ENCODE measurements around the gene MORN3. TPM values are rescaled to one million over a fixed set of nuclear protein-coding genes. Genes with fewer than 3 reads are reported as not detected.

Gene MORN3
- total and polyA plus RNA-seq, 10 of the 15 experiments (the other 5 are each of a cell fraction or from before 2014, with no cell fraction given), result 0.08 to 0.34 (median 0.17) TPM

DNA sequence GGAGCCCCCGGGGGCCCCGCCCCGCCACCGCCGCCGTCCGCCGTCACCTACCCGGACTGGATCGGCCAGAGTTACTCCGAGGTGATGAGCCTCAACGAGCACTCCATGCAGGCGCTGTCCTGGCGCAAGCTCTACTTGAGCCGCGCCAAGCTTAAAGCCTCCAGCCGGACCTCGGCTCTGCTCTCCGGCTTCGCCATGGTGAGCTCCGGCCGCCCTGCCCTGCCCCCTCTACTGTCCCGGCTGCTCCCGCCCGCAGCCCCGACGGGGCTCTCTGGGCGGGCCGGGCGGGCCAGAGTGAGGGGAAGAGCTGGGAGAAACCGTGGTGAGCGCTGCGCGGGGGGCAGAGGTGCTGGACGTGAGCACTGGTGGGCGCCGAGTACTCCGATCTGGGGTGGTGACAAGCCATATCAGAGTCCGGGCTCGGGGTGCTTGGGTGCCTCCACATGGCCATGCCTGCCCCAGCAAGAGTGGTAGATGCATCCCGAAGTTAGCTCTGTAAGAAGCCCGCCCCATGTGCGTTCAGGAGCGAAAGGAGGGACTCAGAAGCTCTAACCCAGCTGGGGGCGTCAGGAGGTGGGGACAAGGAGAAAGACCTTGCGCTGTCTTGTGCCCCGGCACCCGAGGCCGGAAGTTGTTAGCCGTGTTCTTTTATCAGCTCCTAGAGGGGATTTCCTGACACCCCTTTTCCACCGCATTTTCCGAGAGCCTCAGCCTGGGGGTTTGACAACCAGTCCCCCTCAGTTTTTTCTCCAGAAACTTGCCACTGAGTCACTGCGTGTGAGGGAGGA is 42.4 kb downstream of the MORN3 start (continued):
- TF ChIP-seq, protein P1, sequence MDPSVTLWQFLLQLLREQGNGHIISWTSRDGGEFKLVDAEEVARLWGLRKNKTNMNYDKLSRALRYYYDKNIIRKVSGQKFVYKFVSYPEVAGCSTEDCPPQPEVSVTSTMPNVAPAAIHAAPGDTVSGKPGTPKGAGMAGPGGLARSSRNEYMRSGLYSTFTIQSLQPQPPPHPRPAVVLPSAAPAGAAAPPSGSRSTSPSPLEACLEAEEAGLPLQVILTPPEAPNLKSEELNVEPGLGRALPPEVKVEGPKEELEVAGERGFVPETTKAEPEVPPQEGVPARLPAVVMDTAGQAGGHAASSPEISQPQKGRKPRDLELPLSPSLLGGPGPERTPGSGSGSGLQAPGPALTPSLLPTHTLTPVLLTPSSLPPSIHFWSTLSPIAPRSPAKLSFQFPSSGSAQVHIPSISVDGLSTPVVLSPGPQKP (IDR thresholded peaks at IDR 0.05; ENCODE audit: low read depth, low read length), result no peak
- TF ChIP-seq SUZ12 (IDR thresholded peaks at IDR 0.05; ENCODE audit: unreplicated experiment) (no peak), ZNF384 (IDR thresholded peaks at IDR 0.05; ENCODE audit: borderline replicate concordance, low read depth, low read length) (no peak), CHD4 (IDR thresholded peaks at IDR 0.05) (no peak), MXI1 (IDR thresholded peaks at IDR 0.05; ENCODE audit: low read depth, low read length) (0 out of 2 replicates have a peak, but pooled peaks have one; percentile 27), GATAD2B (conservative IDR thresholded peaks at IDR 0.05; ENCODE audit: low read depth) (peak; percentile 7; the same call in 1 of the 2 replicates), IKZF2 (IDR thresholded peaks at IDR 0.05) (peak; percentile 46 to 58; a peak in 1 of 4 replicates), FOXK2 (IDR thresholded peaks at IDR 0.05) (no peak), NR2C1 (IDR thresholded peaks at IDR 0.05) (no peak), RBBP5 (conservative IDR thresholded peaks at IDR 0.05) (no peak), CREB1 (IDR thresholded peaks at IDR 0.05; ENCODE audit: low read depth) (0 out of 2 replicates have a peak, but pooled peaks have one; percentile 10), ZNF274 (IDR thresholded peaks at IDR 0.05; ENCODE audit: insufficient read depth, insufficient read length) (no peak), MEF2B (IDR thresholded peaks at IDR 0.05; ENCODE audit: partially characterized antibody, poor library complexity, severe bottlenecking) (no peak), RAD21 (IDR thresholded peaks at IDR 0.05; ENCODE audit: insufficient read depth, low read depth, low read length) (peak; percentile 28; the same call in 1 of the 2 replicates), RB1 (IDR thresholded peaks at IDR 0.05; ENCODE audit: borderline replicate concordance) (no peak), RELA (IDR thresholded peaks at IDR 0.05; ENCODE audit: borderline replicate concordance, partially characterized antibody) (peak; percentile 71), IKZF1 (conservative IDR thresholded peaks at IDR 0.05) (no peak; the same call in 1 of the 2 replicates), YY1 (IDR thresholded peaks at IDR 0.05; ENCODE audit: low read depth, low read length) (no peak), ZBED1 (IDR thresholded peaks at IDR 0.05; ENCODE audit: borderline replicate concordance) (0 out of 2 replicates have a peak, but pooled peaks have one; percentile 45), TARDBP (IDR thresholded peaks at IDR 0.05; ENCODE audit: borderline replicate concordance) (no peak)
- TF ChIP-seq, protein P2, sequence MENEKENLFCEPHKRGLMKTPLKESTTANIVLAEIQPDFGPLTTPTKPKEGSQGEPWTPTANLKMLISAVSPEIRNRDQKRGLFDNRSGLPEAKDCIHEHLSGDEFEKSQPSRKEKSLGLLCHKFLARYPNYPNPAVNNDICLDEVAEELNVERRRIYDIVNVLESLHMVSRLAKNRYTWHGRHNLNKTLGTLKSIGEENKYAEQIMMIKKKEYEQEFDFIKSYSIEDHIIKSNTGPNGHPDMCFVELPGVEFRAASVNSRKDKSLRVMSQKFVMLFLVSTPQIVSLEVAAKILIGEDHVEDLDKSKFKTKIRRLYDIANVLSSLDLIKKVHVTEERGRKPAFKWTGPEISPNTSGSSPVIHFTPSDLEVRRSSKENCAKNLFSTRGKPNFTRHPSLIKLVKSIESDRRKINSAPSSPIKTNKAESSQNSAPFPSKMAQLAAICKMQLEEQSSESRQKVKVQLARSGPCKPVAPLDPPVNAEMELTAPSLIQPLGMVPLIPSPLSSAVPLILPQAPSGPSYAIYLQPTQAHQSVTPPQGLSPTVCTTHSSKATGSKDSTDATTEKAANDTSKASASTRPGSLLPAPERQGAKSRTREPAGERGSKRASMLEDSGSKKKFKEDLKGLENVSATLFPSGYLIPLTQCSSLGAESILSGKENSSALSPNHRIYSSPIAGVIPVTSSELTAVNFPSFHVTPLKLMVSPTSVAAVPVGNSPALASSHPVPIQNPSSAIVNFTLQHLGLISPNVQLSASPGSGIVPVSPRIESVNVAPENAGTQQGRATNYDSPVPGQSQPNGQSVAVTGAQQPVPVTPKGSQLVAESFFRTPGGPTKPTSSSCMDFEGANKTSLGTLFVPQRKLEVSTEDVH (IDR thresholded peaks at IDR 0.05; ENCODE audit: low read depth, partially characterized antibody), result no peak
- TF ChIP-seq, protein P3, sequence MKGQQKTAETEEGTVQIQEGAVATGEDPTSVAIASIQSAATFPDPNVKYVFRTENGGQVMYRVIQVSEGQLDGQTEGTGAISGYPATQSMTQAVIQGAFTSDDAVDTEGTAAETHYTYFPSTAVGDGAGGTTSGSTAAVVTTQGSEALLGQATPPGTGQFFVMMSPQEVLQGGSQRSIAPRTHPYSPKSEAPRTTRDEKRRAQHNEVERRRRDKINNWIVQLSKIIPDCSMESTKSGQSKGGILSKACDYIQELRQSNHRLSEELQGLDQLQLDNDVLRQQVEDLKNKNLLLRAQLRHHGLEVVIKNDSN (IDR thresholded peaks at IDR 0.05; ENCODE audit: borderline replicate concordance, extremely low read length, insufficient read depth, low read depth, low read length), result no peak
- TF ChIP-seq, protein P4, sequence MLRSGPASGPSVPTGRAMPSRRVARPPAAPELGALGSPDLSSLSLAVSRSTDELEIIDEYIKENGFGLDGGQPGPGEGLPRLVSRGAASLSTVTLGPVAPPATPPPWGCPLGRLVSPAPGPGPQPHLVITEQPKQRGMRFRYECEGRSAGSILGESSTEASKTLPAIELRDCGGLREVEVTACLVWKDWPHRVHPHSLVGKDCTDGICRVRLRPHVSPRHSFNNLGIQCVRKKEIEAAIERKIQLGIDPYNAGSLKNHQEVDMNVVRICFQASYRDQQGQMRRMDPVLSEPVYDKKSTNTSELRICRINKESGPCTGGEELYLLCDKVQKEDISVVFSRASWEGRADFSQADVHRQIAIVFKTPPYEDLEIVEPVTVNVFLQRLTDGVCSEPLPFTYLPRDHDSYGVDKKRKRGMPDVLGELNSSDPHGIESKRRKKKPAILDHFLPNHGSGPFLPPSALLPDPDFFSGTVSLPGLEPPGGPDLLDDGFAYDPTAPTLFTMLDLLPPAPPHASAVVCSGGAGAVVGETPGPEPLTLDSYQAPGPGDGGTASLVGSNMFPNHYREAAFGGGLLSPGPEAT (IDR thresholded peaks at IDR 0.05; ENCODE audit: low read depth), result peak; percentile 89
